HG03342 (cell line): ENCODE data around the gene GRM5.
"Not testable (repeated sequence)": the region's sequence is repeated elsewhere in the genome, so short reads cannot be mapped to it uniquely, and the experiment has no call there.

Source experiments
- ATAC-seq: cut with Tn5 transposase; IDR thresholded peaks from one replicate; pipeline ENCODE4 v1.9.1; 2021; ENCODE audit warnings: mild to moderate bottlenecking, moderate library complexity; ENCODE audit not compliant: unreplicated experiment

Gene GRM5

DNA sequence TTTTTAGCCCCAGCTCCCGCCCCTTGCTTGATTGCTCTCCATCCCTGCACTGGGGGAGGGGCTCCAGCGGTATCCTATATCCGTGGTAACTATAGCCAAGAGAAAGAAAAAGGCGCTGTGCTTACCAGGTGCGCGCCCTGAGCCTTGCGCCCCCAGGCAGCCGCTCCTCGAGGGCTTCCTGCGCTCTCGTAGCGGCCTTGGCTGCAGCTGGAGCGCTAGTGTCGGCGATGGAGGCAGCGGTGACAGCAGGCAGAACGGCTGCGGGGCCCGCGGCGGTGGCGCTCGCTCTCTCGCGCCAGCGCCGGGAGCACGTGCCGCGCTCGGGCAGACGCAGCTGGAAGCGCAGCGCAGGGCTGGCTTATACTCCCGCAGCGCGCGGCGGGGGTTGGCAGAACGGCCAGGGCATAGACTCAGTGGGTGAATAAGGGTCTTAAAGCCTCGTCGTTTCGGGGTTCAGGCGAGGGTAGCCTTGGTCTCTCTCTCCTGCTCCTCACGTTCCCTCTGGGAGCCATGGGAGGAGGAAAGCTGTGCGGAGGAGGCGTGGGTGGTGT lies at the start of gene GRM5:
TSS of gene GRM5 (minus strand) at position 332 of the 551 bp plus-strand sequence. CDS start 18,110 bp downstream, outside the sequence.
- not testable (repeated sequence) for ATAC-seq

DNA sequence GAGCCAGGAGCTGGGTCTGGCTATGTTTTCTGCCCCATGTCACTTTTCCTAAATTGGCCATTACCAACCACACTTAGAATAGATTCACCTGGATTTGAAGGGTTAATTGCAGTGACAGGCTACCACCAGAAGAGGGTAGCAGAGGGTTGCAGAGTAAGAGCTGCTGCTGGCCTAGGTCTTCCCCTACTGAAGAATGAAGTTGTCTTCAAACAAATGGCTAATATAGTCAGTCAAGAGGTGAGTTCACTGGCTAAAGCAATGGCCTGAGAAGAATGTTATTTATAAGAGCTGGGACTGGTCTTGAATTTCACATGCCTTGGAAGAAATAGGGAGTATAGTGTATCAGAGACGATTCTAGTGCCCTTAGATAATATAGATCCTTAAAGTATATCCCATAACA lies 32.2 kb upstream of the GRM5 start:
- peak; percentile 95 for ATAC-seq

GRCh38 chr11:89093806-89094205 lies 28.0 kb upstream of the GRM5 start:
- ATAC-seq: not testable (repeated sequence)

DNA sequence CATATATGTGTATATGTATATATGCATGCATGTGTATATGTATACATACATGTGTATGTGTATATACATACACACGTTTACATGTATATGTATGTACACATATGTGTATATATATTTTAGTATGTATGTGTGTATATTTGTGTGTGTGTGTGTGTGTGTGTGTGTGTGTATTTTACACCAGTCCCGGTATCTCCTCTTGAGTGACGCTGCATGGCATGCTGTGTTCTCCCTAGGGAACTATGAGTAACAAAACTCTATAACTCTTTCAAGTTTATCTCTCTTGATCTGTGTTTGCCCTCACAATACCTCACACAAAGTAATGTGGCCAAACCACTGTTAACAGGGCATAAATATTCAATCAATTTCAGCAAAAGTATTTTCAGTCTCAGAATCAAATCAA lies 19.2 kb upstream of the GRM5 start:
- not testable (repeated sequence) for ATAC-seq

DNA sequence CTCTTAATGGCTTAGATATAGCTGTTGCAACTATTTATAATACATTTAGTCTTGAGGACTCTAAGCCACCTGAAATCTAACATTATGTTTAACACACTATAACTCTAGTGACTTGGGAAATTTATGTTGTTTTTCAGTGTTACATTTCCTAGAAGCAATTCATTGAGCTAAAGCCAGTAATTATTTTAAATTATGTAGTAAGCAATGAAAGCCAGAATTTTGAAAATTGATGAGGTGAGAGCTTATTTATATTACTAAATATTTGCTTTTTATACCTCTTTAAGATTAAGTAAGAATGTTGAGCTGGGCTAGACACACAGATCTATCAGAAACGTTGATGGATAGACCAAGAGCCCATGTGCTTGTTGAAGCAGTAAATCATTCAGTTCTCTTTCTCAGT lies 5.1 kb upstream of the GRM5 start:
- not testable (repeated sequence) for ATAC-seq

DNA sequence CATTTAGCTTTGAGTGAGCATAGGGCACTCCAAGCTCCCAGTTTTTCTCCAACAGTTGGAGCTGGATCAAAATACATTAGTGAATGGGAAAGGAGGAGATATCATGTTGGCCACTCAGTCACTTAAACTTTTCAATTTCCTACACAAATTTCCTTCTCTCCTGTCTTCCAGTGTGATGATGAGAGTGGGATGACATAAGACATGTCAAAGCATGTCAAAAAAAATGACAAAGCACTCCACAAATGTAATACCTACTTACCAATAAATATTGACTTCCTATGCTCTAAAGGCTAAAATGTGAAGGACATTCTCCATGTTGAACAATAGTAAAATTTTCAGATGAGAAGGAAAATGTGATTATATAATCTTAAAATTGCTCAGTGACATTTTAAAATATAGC lies 1.5 kb upstream of the GRM5 start:
- no peak for ATAC-seq

GRCh38 chr11:89065066-89065465 lies 716 bp downstream of the GRM5 start:
- ATAC-seq: no peak

- ATAC-seq: not testable (repeated sequence)
Measured at GRCh38 chr11:89063481-89063951, 2.3 kb downstream of the GRM5 start.

DNA sequence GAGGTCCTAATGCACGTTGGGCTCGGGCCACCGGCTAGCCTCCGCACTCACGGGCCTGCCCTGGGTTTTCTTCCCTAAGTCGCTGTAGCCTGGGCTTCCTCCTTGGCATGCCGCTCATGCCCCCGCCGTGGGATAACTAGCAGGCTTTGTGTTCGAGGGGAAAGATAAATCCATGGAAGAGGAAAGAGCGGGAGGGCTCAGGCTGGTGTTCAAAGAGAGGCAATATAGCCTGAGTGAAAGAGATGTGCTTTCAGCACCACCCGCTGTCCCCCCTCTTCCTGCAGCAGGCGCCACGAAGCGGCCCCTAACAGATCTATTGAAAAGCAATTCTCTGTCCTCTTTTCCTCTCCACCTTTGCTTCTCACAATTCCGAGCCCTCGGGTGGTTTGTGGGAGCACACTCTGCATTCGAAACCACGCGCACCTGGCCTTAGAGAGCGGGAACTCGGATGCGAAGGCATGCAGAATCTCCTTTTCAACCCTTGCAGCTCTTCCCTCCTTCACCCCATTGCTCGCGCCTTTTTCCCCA lies 2.9 kb downstream of the GRM5 start:
- ATAC-seq: not testable (repeated sequence)

DNA sequence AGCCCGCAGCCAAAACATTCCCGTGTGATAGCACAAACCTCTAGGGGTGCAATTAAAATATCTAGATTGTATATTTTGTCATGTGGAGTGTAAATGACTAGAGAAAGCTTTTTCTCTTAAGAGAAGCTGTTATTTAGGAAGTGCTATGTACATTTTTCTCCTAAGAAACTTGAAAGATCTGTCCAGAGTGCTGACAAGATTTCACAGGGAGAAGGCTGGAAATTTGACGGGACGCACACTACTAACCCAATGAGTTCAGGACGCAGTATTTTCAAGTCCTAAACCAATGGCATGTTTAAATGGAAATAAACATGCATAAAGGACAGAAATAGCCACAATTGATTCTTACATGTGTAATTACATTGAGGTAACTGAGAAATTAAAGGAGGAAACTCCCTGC lies 3.9 kb downstream of the GRM5 start:
- not testable (repeated sequence) for ATAC-seq

- ATAC-seq: not testable (repeated sequence)
Measured at GRCh38 chr11:89057406-89057805, 8.4 kb downstream of the GRM5 start.

DNA sequence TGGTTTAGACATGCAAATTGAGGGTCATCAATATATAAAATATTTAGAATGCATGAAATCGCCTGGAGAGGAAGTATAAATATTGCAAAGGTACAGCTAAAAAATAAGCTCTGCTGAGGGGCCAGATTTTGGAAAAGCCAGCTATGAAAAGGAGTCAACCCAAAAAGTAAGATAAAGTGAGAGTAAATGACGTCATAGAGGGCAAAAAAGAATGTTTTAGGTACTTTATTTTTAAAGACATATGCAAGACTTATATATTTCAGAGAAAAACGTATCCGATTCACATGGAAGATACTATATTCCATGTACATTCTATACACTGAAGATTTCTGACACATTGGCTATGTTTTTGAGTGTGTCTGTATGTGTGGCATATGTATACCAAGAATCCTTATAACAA lies 13.6 kb downstream of the GRM5 start:
- no peak for ATAC-seq

DNA sequence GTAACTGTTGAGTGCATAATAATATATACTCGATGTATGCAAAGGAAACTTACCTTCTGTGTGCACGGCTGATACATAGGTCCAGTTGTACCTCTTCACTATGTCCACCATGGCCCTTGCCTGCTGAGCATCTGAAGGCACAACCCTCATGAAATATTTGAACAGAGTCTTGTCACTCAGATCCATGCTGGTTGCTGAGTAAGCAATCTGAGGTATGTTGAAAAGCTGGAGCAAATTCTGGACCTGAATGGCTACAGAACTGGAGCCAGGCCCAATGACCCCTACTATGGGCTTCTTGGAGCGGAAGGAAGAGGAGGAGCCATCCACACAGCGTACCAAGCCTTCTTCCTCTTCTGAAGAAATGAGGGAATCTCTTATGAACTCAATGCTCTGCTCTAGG lies 18.6 kb downstream of the GRM5 start:
- ATAC-seq: not testable (repeated sequence)

GRCh38 chr11:89043861-89044588 lies 21.8 kb downstream of the GRM5 start:
- ATAC-seq: not testable (repeated sequence)

GRCh38 chr11:89029671-89030070 lies 36.1 kb downstream of the GRM5 start:
- ATAC-seq: not testable (repeated sequence)

DNA sequence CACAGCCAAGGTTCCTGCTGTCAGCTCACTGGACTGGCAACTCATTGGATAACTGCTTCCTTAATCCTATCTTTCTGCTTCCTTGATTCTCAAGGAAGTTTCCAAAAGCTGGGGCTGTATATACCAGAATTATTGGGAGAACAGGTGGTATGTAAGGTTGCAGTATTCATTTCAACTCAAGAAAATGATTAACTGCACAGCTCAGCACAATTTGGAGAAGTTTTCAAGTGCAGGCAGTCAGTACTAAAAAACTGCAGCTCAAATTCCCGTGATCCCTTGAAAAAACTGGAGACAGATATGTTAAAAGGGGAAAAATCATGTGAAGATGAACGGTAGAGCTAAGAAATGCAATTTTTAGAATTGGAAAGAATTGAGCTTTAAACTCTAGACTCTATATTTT lies 44.4 kb downstream of the GRM5 start:
- no peak for ATAC-seq

GRCh38 chr11:89019827-89020547 lies 45.8 kb downstream of the GRM5 start:
- ATAC-seq: not testable (repeated sequence)

DNA sequence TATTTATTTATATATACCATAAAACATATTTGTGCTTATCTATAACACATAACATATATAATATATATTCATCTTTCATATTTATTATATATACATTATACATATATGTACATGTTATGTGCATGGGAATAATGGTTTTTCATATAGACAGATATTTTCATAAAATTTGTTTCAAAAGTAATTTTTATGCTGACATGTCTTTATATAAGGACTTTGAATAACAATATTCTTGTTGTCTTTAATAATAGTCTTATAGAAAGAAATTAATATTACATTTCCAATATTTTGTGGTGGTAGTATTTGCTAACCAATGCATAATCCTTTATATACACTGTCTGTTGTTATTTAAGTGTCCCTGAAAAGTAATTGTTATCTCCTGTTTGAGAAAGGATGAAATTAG lies 49.6 kb downstream of the GRM5 start:
- no peak for ATAC-seq

DNA sequence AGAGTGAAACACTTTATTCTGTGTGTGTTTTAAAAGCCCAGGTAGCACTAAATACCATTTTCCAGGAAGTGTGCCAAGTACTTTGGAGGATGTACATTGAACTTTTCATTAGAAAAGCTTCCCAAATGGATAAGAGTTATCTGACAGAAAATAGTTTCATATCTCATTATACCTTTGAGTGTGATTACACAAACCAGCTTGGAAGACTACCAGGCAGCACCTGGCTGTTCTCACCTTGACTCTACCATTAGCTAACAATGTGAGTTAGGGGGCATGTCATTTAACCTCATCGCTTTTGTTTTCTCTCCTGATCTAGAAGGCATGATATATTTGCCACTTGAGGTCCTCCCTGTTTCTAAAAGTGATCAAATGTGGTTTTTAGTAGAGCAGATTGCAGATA lies 50.2 kb downstream of the GRM5 start:
- no peak for ATAC-seq

DNA sequence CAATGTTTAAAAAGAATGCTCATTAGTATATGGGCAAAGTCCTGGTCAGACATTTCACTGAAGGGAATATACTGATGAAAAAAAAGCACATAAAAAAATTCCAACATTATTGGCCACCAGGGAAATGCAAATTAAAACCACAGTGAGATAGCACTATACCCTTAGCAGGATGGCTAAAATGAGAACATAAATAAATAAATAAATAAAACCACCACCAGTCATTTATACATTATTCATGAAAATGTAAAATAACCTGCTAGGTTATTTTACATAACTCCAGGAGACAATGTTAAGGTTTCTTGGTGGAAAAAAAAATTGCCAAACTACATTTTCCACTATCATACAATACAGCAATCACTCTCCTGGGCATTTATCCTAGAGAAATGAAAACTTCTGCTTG lies 64.9 kb downstream of the GRM5 start:
- not testable (repeated sequence) for ATAC-seq

- ATAC-seq: no peak
Measured at GRCh38 chr11:88979641-88980040, 86.1 kb downstream of the GRM5 start.

DNA sequence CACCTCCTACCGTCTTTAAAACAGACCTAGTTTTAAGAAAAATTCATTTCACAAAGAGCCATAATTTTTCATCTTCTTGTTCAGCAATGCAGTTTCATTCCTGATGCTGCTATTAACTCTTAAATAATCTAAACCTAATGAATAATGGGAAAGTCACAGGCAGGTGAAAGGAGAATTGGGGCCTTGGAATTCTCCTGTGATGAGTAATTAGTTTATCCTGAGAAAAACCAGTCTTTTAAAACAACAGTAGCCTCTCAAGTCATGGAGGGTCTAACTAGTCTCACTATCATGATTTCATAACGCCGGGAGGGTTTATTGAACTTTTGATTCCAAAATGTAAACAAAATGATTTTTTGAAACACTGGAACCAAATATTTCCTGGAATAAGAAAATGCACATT lies 86.8 kb downstream of the GRM5 start:
- ATAC-seq: not testable (repeated sequence)
